Activated CD4-positive, alpha-beta T cell treated with anti-CD3 and anti-CD28 coated beads, Interleukin-2, amount 10 ng/mL, durations not matched to agents 7 days and 5 days (primary cell): ENCODE results near the gene ZBTB40. TPM values are rescaled to one million over a fixed set of nuclear protein-coding genes. Genes with fewer than 3 reads are reported as not detected.

Source experiments
- CTCF ChIA-PET: fragments of 350-600 bp; sonication (Branson Sonifier 250); formaldehyde crosslinking; loops from one replicate; lab custom pipeline; 2021; ENCODE audit warnings: antibody characterized with exemption; lab: Charles Lee
- POLR2A ChIA-PET: fragments of 350-600 bp; sonication (Branson Sonifier 250); formaldehyde crosslinking; loops from one replicate; lab custom pipeline; 2021; ENCODE audit warnings: antibody characterized with exemption; lab: Charles Lee
- DNase-seq: peaks from one replicate; pipeline ENCODE4 v3.0.0-alpha.2; 2020
- H3K27ac Mint-ChIP-seq: one replicate; pipeline ENCODE4 v1.8.0; 2021; ENCODE audit warnings: mild to moderate bottlenecking, moderate library complexity, mixed read lengths
- H3K27me3 Mint-ChIP-seq: one replicate; pipeline ENCODE4 v1.8.0; 2021; ENCODE audit warnings: mixed read lengths
- H3K36me3 Mint-ChIP-seq: one replicate; pipeline ENCODE4 v1.8.0; 2021; ENCODE audit warnings: low read depth, mixed read lengths
- H3K4me1 Mint-ChIP-seq: one replicate; pipeline ENCODE4 v1.8.0; 2021; ENCODE audit warnings: mixed read lengths
- H3K4me3 Mint-ChIP-seq: one replicate; pipeline ENCODE4 v1.8.0; 2021; ENCODE audit warnings: mild to moderate bottlenecking, moderate library complexity, mixed read lengths
- H3K9me3 Mint-ChIP-seq: one replicate; pipeline ENCODE4 v1.8.0; 2021; ENCODE audit warnings: mixed read lengths
- total RNA-seq, 2 experiments: library from RNA; stranded (reverse); gene quantifications; one replicate each; pipeline ENCODE4 v1.2.3, GENCODE V29; 2021

ZBTB40 gene
- total RNA-seq, 2 experiments from 2014 or later = 18.5 to 19.0 TPM

DNA sequence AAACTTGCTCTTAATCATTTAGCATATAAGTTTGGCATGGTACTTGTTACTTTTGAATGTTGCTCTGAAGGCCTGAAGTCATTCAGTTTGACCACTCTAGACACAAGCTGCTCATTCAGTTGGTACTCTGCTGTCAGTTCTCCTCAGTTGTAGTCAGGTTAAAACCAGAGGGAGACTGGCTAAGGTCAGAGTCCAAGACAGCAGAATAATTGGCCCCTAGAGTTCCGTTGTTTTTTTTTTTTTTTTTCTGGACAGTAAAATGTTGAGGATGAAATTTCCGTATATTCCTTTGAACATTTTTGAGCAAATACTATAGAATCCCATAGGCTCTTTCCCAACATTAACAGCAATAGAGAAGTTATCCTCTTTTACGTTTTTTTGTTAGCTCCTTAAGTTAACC, 9.4 kb downstream of the ZBTB40 start:
- no peak overlapping the region for H3K4me3 Mint-ChIP-seq
- H3K36me3 Mint-ChIP-seq = peaks cover 5% of the 10 kb centered on the region
- no peak for DNase-seq
- no peak overlapping the region for H3K27ac Mint-ChIP-seq
- peaks cover 11% of the 10 kb centered on the region for H3K9me3 Mint-ChIP-seq
- POLR2A ChIA-PET = no interaction called here
- CTCF ChIA-PET = interaction anchor here (0.6 to 0.7 kb wide), 2 partner anchors 175 to 1844 kb away, joined by 3 read pairs; no protein-coding TSS in a partner anchor
- H3K4me1 Mint-ChIP-seq = peaks cover 14% of the 10 kb centered on the region
- no peaks in the 10 kb centered on the region for H3K27me3 Mint-ChIP-seq

DNA sequence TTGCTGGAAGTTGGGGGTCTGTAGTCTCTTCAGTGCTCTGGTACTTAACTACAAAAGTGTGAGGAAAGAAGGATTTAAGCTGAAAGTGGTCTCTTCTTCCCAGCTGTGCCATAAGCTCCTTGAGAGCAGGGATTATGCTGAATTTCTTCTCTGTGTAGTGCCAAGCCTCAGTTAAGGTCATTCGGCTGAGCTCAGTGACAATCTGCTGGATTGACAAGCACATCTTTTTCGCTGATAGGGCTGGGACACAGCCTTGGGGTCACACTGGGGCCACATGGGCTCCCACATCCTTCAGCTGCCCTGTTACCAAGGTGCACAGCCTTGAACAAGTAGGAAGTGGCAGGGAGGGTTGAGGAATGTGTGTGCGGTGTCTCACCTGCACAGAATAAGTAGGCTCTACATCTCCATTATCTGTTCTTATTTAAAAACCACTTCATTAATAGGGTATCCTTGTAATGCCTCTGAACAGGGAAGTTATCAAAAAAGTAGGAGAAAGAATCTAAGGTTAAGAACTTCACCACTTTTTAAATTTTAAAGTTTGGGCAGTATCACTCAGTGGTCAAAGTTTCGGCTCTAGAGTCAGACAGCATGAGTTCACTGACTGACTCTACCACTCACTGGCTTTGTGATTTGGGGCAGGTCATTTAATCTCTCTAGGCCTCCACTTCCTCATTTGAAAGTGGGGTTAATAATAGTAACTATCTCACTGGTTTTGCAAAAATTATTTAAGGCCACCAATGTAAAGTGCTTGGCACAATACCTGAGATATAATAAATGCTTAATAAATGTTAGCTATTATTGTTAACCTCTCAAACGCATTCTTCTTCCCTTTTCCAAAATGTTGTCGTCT, 10.3 kb downstream of the ZBTB40 start:
- Mint-ChIP-seq H3K27me3 (no peaks in the 10 kb centered on the region), H3K36me3 (peaks cover 7% of the 10 kb centered on the region), H3K9me3 (peaks cover 13% of the 10 kb centered on the region), H3K4me1 (peaks cover 14% of the 10 kb centered on the region), H3K4me3 (no peak overlapping the region), H3K27ac (no peak overlapping the region)
- ChIA-PET POLR2A (no interaction called here), CTCF (interaction anchor here (0.6 to 1.1 kb wide), 3 partner anchors 12 to 1844 kb away, joined by 3 read pairs; no protein-coding TSS in a partner anchor)
- no peak for DNase-seq

DNA sequence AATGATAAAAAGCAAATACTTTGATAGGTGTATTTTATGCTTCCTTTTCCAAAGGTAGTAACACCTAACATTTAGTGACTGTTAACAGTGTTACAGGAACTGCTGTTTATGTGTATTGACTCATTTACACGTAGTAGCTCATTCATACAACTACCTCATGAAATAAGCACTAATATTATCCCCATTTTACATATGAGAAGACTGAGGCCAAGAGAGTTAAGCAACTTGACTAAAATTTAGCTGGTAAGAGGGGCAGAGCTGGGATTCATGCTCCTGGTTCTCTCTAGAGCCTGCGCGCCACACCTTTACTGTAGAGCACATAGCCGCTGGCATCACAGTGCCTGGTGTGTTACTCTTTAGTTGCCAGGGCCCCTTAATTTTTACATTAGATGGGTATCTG, 11.3 kb downstream of the ZBTB40 start:
- CTCF ChIA-PET = interaction anchor here (1.1 kb wide), 1 partner anchor 11 kb away, joined by 3 read pairs; no protein-coding TSS in a partner anchor
- Mint-ChIP-seq H3K4me3 (no peak overlapping the region), H3K27ac (no peak overlapping the region), H3K27me3 (no peaks in the 10 kb centered on the region), H3K9me3 (peaks cover 13% of the 10 kb centered on the region), H3K36me3 (peaks cover 7% of the 10 kb centered on the region), H3K4me1 (peaks cover 13% of the 10 kb centered on the region)
- no peak for DNase-seq
- POLR2A ChIA-PET = no interaction called here

DNA sequence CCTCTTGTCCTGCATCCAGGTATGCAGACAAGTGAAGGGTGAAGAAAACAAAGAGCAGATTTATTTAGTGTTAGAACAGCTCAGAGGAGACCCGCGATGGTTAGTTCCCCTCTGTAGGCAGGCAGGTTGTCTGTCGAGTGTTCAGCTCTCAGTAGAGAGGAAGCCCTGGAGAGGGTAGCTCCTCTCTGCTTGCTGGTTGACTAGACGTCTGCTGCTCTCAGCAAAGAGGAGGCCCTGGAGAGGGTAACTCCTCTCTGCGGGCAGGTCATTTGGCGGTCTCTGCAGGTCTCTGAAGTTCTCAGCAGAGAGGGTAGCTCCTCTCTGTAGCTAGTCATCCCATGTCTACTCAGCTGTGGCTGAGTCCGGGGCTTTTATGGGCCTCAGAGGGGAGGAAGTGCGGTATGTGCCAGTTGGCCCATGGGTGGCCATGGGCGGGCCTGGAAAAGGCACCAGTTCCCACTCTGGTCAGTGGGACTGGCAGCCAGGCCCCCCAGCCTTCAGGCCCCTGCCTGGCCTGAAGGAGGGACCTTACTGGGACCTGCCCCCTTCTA, 13.4 kb downstream of the ZBTB40 start:
- peaks cover 13% of the 10 kb centered on the region for H3K9me3 Mint-ChIP-seq
- no peaks in the 10 kb centered on the region for H3K27me3 Mint-ChIP-seq
- no peak for DNase-seq
- ChIA-PET POLR2A (no interaction called here), CTCF (no interaction called here)
- no peak overlapping the region for H3K4me3 Mint-ChIP-seq
- H3K27ac Mint-ChIP-seq = no peak overlapping the region
- H3K36me3 Mint-ChIP-seq = peaks cover 6% of the 10 kb centered on the region
- H3K4me1 Mint-ChIP-seq = peaks cover 12% of the 10 kb centered on the region

DNA sequence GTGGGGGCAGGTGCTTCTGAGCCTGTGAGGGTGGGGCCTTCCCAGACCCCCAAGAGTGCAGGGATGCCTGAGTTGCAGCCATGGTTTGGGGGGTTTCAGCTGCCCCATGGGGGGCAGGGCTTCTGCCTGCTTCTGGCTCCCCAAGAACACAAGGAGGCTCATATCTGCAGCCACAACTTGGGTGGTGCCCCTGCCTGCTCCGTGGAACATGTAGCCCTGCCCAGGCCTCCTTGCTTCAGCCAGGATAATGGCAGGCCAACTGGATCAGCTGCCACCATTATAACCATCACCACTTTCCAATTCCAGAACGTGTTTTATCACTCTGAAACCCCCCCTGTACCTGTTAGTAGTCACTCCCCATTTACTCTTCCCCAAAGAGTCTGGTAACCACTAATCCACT, 14.0 kb downstream of the ZBTB40 start:
- Mint-ChIP-seq H3K4me1 (peaks cover 12% of the 10 kb centered on the region), H3K36me3 (peaks cover 6% of the 10 kb centered on the region), H3K4me3 (no peak overlapping the region), H3K27me3 (no peaks in the 10 kb centered on the region), H3K27ac (no peak overlapping the region), H3K9me3 (peaks cover 13% of the 10 kb centered on the region)
- CTCF ChIA-PET = no interaction called here
- POLR2A ChIA-PET = no interaction called here
- DNase-seq = no peak

DNA sequence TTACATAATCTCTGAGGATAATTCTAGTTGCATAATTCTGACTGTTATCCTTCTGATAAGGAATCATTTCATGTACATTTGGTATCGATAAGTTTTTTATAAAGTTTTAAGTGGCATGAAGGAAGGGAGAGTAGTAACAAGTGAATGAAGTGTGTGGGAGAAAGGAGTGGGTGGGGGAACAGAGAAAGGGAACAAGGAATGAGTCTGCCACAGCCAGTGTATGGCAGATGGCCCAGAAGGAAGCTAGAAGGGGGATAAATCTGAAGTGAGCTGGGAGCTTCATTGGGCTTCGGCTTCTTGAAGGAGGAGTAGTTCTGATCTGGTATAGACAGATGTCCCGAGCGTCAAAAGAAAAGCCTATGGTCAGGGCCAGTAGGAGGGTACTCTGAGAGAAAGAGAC, 18.6 kb downstream of the ZBTB40 start:
- Mint-ChIP-seq H3K4me1 (no peaks in the 10 kb centered on the region), H3K9me3 (peaks cover 6% of the 10 kb centered on the region), H3K27me3 (no peaks in the 10 kb centered on the region), H3K27ac (no peak overlapping the region), H3K4me3 (no peak overlapping the region), H3K36me3 (peaks cover 2% of the 10 kb centered on the region)
- DNase-seq = no peak
- POLR2A ChIA-PET = no interaction called here
- CTCF ChIA-PET = no interaction called here

DNA sequence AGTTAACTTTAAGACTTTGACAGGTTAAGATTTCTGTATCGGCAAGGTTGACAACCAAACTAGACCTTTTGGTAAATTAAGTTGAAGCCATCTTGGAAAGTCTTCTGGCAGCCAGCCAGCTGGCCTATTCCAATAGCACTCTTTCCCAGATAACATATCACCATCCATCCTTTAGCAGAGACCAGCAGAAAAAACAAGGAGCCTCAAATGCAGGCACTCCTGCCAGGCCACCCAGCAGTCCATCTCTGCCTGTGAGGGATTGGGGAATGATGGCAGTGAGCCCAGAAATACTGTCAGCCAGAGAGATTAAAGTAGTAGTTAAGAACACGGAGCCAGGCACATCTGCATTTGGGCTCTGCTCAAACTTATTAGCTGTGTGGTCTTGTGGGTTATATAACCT, 19.4 kb downstream of the ZBTB40 start:
- Mint-ChIP-seq H3K4me1 (no peaks in the 10 kb centered on the region), H3K4me3 (no peak overlapping the region), H3K36me3 (peaks cover 2% of the 10 kb centered on the region), H3K27me3 (no peaks in the 10 kb centered on the region), H3K27ac (no peak overlapping the region), H3K9me3 (peaks cover 2% of the 10 kb centered on the region)
- POLR2A ChIA-PET = no interaction called here
- DNase-seq = no peak
- CTCF ChIA-PET = interaction anchor here (0.5 kb wide), 1 partner anchor 12 kb away, joined by 3 read pairs; no protein-coding TSS in a partner anchor

DNA sequence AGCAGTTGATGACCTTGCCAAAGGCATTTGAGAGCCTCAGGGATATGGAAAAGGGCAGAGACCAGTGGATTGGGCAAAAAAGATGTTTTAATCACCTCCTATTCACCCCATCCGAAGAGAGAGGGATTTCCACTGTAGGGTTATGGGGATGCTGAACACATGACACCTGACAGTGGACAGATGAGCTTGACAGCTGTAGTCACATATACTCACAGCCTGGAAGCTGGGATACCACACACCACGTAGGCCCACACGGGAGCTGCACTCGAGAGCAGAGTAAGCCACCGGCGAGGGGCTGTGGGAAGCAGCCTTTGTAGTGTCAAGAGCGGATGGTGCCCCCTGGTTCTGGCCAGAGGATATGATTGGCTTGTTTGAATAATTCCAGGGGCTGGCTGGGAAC, 20.0 kb downstream of the ZBTB40 start:
- ChIA-PET CTCF (interaction anchor here (0.5 to 0.7 kb wide), 2 partner anchors 11 to 62 kb away, joined by 3 read pairs; no protein-coding TSS in a partner anchor), POLR2A (interaction anchor here (0.6 kb wide), 1 partner anchor 304 kb away, joined by 6 read pairs; no protein-coding TSS in a partner anchor)
- Mint-ChIP-seq H3K27me3 (no peaks in the 10 kb centered on the region), H3K4me1 (no peaks in the 10 kb centered on the region), H3K9me3 (no peaks in the 10 kb centered on the region), H3K36me3 (no peaks in the 10 kb centered on the region), H3K27ac (no peak overlapping the region), H3K4me3 (no peak overlapping the region)
- DNase-seq = no peak

DNA sequence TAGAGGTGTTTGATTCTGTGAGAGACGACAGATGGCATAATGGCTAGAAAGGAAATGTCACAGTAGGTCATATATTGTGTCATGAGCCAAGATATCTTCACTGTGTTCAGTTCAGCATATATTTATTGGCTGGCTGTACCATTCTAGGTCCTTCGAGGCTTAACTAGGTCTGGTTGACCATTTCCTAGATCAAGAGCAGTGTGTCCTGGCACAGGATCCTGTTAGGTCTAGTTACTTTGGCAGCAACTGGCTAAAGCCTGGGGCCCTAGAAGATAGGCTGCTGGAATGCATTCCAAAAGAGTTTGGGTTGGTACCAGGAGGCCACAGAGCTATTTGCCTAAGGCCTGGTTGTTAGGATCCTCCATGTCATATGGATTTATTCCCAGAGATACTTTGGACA, 20.9 kb downstream of the ZBTB40 start:
- H3K4me1 Mint-ChIP-seq = no peaks in the 10 kb centered on the region
- CTCF ChIA-PET = interaction anchor here (0.7 kb wide), 1 partner anchor 61 kb away, joined by 3 read pairs; no protein-coding TSS in a partner anchor
- DNase-seq = no peak
- H3K9me3 Mint-ChIP-seq = no peaks in the 10 kb centered on the region
- H3K27ac Mint-ChIP-seq = no peak overlapping the region
- no peak overlapping the region for H3K4me3 Mint-ChIP-seq
- POLR2A ChIA-PET = no interaction called here
- H3K27me3 Mint-ChIP-seq = no peaks in the 10 kb centered on the region
- no peaks in the 10 kb centered on the region for H3K36me3 Mint-ChIP-seq

DNA sequence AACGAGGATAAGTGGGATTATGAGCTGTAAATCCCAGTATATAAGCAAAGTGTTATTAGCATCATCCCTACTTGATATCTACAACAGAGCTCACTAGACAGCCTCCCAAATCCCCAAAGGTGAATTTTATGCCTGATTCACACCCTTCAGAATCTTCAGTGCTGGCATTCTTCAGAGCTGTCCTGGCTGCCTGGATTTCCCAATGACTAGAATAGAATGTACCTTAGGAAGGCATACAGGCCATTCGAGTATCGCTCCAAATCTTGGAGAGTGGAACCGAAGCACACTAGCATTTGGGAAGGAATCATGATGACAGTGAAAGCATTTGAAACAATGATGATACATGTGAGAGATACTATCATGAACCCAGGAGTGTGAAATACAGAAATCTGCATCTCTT, 22.3 kb downstream of the ZBTB40 start:
- Mint-ChIP-seq H3K27me3 (no peaks in the 10 kb centered on the region), H3K9me3 (peaks cover 4% of the 10 kb centered on the region), H3K27ac (no peak overlapping the region), H3K4me1 (no peaks in the 10 kb centered on the region), H3K4me3 (no peak overlapping the region), H3K36me3 (no peaks in the 10 kb centered on the region)
- POLR2A ChIA-PET = no interaction called here
- CTCF ChIA-PET = interaction anchor here (0.8 to 1.0 kb wide), 2 partner anchors 12 to 23 kb away, joined by 3 read pairs; partner anchors contain the start of gene ZBTB40
- no peak for DNase-seq

DNA sequence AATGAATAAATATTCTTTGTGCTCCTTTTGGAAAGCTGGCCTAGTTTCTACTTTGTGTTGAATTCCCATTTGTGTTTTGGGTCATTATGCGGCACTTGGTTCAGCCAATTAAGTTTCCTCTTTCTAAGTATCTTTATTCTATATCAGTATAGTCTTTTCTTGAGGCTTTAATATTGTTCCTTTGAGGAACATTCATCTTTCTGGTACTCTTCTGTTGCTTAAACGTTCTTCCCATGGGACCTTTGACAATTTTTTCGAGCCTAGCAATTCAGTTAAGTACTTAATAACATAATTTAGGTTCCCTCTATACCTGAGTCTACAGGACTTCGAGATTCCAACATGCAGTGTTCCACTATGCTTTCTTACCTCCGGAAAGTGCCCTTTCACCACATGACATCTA, 24.9 kb downstream of the ZBTB40 start:
- H3K9me3 Mint-ChIP-seq = peaks cover 4% of the 10 kb centered on the region
- H3K27ac Mint-ChIP-seq = no peak overlapping the region
- H3K36me3 Mint-ChIP-seq = peaks cover 3% of the 10 kb centered on the region
- ChIA-PET POLR2A (no interaction called here), CTCF (no interaction called here)
- DNase-seq = no peak
- H3K27me3 Mint-ChIP-seq = no peaks in the 10 kb centered on the region
- no peak overlapping the region for H3K4me3 Mint-ChIP-seq
- no peaks in the 10 kb centered on the region for H3K4me1 Mint-ChIP-seq

DNA sequence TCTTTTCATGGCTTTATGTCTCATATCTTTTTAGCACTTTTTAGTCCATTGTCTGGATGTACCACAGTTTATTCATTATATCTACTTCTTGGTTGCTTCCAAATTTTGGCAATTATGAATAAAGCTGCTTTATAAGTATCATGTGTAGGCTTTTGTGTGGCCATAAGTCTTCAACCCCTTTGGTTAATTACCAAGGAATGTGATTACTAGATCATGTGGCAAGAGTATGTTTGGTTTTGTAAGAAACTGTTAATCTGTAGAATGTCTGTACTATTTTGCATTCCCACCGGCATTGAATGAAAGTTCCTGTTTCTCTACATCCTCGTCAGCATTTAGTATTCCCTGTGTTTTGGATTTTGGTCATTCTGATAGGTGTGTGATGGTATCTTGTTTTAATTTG, 31.5 kb downstream of the ZBTB40 start:
- peaks cover 25% of the 10 kb centered on the region for H3K9me3 Mint-ChIP-seq
- POLR2A ChIA-PET = no interaction called here

More for the DNA sequence above, 31.5 kb downstream of the ZBTB40 start:
- no peak for DNase-seq
- CTCF ChIA-PET = interaction anchor here (0.6 to 0.7 kb wide), 2 partner anchors 12 to 381 kb away, joined by 3 to 5 read pairs; no protein-coding TSS in a partner anchor
- peaks cover 12% of the 10 kb centered on the region for H3K4me1 Mint-ChIP-seq
- no peak overlapping the region for H3K4me3 Mint-ChIP-seq
- no peaks in the 10 kb centered on the region for H3K27me3 Mint-ChIP-seq
- H3K36me3 Mint-ChIP-seq = peaks cover 24% of the 10 kb centered on the region
- no peak overlapping the region for H3K27ac Mint-ChIP-seq
